Left lung (tissue), 10 donors: ENCODE data around the gene GSK3A. TPM values are rescaled to one million over a fixed set of nuclear protein-coding genes. Genes with fewer than 3 reads are reported as not detected.
A peak's percentile ranks its signal among the peaks of the same experiment; 100 is the strongest.

Experiments
- ATAC-seq: fragments of 200-7000 bp; cut with Tn5 transposase; one replicate; pipeline ENCODE4 v1.9.1; 2020; ENCODE audit warnings: moderate library complexity
- DNase-seq, 4 donors: peaks; one replicate each; pipeline ENCODE4 v3.0.0-alpha.2; 2013 to 2020
- H3K27ac ChIP-seq, 2 donors: fragments of 200-600 bp; sonication (generic) in 1 of 2; one replicate each; pipeline versions ENCODE4 v1.5.0 to v1.8.0; 2020 to 2021
- H3K27me3 ChIP-seq, 2 donors: fragments of 200-600 bp; sonication (generic) in 1 of 2; one replicate each; pipeline versions ENCODE4 v1.5.0 to v1.8.0; 2020 to 2021
- H3K36me3 ChIP-seq, 2 donors: fragments of 200-600 bp; sonication (generic) in 1 of 2; one replicate each; pipeline versions ENCODE4 v1.5.0 to v1.8.0; 2020 to 2021
- H3K4me1 ChIP-seq, 2 donors: fragments of 200-600 bp; one replicate each; pipeline ENCODE4 v1.8.0; 2021
- H3K4me3 ChIP-seq, 2 donors: fragments of 200-600 bp; sonication (generic) in 1 of 2; one replicate each; pipeline versions ENCODE4 v1.5.0 to v1.8.0; 2020 to 2021; ENCODE audit warnings: mild to moderate bottlenecking in 1 of 2
- H3K9me3 ChIP-seq, 2 donors: fragments of 200-600 bp; sonication (generic) in 1 of 2; one replicate each; pipeline versions ENCODE4 v1.5.0 to v1.8.0; 2020 to 2021
- CTCF ChIP-seq, 2 donors: fragments of 200-600 bp; sonication (generic) in 1 of 2; IDR thresholded peaks; one replicate each; pipeline versions ENCODE4 v1.5.0 to v1.8.0; 2021; ENCODE audit warnings: antibody characterized with exemption in 2 of 2
- intact Hi-C, 2 donors: fragments of 100-400 bp; cut with DNase I; formaldehyde crosslinking; loops; one replicate each; pipeline versions ENCODE4 v1.11.2 to v1.14.2; 2022
- polyA plus RNA-seq, 6 donors: library from polyadenylated mRNA; unstranded; fragments of 120-200 nt; gene quantifications; one replicate each; pipeline ENCODE4 v1.2.1, GENCODE V29; 2013; ENCODE audit not compliant: insufficient read length in 6 of 6
- total RNA-seq, 2 donors: library from RNA; stranded (reverse); fragmentation: NEBNext Ultra II Directional; extraction: Animal tissue kit (Norgen Biotek cat#: 25700); gene quantifications; one replicate each; pipeline ENCODE4 v1.2.1, GENCODE V29; 2021
- donor health status: DM: no; HTN: yes; CAD: no.
- donor health status: DM: no; HTN: no; CAD: no.

The GSK3A gene
- total and polyA plus RNA-seq, 8 donors: 33.4 to 67.4 (median 61.1) TPM

- Histone ChIP-seq H3K4me1 (peaks cover 0 to 88% of the 10 kb centered on the region in 2 donors), H3K36me3 (peaks cover 0 to 94% of the 10 kb centered on the region in 2 donors), H3K27me3 (no peaks in the 10 kb centered on the region), H3K9me3 (no peaks in the 10 kb centered on the region), H3K27ac (peak overlapping the region; percentile 79 to 98), H3K4me3 (peak overlapping the region in 1 of 2 donors; percentile 22)
- peak in 2 of 4 donors; percentile 82 to 88 for DNase-seq
- no peak for TF ChIP-seq CTCF (IDR thresholded peaks at IDR 0.05)
- peak; percentile 72 for ATAC-seq
- intact Hi-C loops: no loop called here
Observed at GRCh38 chr19:42201489-42202289, 40.7 kb downstream of the GSK3A start.

DNA sequence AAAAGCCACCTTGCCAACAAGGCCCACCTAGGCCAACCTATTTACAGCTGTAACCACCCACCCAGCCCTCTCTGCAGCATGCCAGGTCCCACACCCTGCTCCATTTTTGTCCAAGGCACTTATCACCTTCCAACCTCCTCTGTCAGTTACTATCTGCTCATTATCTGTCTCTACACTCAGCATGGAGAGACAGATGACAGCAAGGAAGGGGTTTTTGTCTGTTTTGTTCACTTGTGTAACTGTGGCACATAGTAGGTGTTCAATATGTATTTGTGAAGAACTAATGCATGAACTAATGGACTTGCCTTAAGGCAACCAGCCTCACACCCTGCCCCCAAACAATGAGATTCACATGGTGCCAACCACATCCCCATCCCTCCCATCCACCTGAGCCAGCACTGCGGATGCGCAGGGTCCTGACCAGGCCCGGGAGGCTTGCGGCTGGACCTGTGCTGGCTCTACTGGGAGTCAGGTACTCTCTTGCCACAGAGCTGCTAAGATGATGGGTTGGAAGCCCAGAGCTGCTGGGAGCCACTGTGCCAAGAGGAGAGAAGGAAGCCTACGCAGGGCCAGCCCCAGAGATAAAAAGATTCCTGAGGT is 42.2 kb downstream of the GSK3A start:
- Histone ChIP-seq H3K36me3 (peaks cover 0 to 86% of the 10 kb centered on the region in 2 donors), H3K4me3 (peak overlapping the region in 1 of 2 donors; percentile 34), H3K27ac (peak overlapping the region; percentile 35 to 98), H3K4me1 (peaks cover 0 to 93% of the 10 kb centered on the region in 2 donors), H3K9me3 (no peaks in the 10 kb centered on the region), H3K27me3 (no peaks in the 10 kb centered on the region)
- DNase-seq (no peak), ATAC-seq (no peak)
- intact Hi-C loops: no loop called here
- peak in 1 of 2 donors; percentile 2 for TF ChIP-seq CTCF (IDR thresholded peaks at IDR 0.05)

DNA sequence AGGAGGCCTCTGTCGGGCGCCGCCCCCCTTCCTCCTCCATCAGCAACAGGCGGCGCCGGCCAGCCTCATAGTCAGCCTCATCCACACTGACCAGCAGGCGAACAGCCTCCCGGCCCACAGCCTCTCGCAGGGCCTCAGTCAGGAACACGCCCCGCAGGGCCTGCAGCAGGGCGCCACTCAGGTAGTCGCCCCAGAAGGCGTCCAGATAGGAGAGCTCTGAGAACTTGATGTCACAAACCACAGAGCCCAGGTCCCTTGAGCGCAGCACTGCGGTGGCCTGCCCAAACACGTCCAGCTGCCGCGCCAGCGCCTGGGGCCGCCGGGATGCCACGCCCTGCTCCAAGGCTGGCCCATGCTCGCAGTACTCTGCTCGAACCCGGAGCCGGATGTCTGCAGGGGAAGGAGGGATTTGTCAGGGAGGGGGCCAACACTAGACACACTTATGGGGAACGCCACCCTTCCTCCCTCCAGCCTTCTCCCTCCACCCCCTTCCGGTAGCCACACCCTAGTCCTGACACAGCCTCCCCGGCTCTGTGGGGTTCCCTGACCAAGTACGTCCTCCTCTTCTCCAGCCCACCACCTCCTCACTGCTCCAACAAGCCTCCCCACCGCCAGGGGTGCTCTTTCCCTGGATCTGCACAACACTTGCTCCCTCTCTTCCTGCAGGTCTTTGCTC is 42.8 kb downstream of the GSK3A start:
- Histone ChIP-seq H3K4me1 (peaks cover 0 to 94% of the 10 kb centered on the region in 2 donors), H3K36me3 (peaks cover 0 to 80% of the 10 kb centered on the region in 2 donors), H3K27me3 (no peaks in the 10 kb centered on the region), H3K4me3 (peak overlapping the region in 1 of 2 donors; percentile 34), H3K27ac (peak overlapping the region; percentile 35 to 98), H3K9me3 (no peaks in the 10 kb centered on the region)
- intact Hi-C loops: no loop called here
- peak in 1 of 2 donors; percentile 40 for TF ChIP-seq CTCF (IDR thresholded peaks at IDR 0.05)
- ATAC-seq (peak; percentile 52), DNase-seq (peak in 2 of 4 donors; percentile 83 to 93)

- intact Hi-C loops: no loop called here
- Histone ChIP-seq H3K27ac (peak overlapping the region; percentile 35 to 98), H3K4me1 (peaks cover 0 to 87% of the 10 kb centered on the region in 2 donors), H3K36me3 (peaks cover 0 to 72% of the 10 kb centered on the region in 2 donors), H3K4me3 (peak overlapping the region in 1 of 2 donors; percentile 34), H3K27me3 (no peaks in the 10 kb centered on the region), H3K9me3 (no peaks in the 10 kb centered on the region)
- ATAC-seq (no peak), DNase-seq (no peak)
- TF ChIP-seq CTCF (IDR thresholded peaks at IDR 0.05): no peak
Observed at GRCh38 chr19:42198676-42199439, 43.5 kb downstream of the GSK3A start.
